ENCODE measurements around the gene SNRNP35. TPM values are rescaled to one million over a fixed set of nuclear protein-coding genes. Genes with fewer than 3 reads are reported as not detected.
"Not testable (repeated sequence)": the region's sequence is repeated elsewhere in the genome, so short reads cannot be mapped to it uniquely, and the experiment has no call there.

The SNRNP35 gene
- total RNA-seq, 2 experiments from 2014 or later, result 26.2 to 28.6 TPM

GRCh38 chr12:123506843-123507236, 48.9 kb downstream of the SNRNP35 start:
- POLR2A ChIA-PET, result no interaction called here
- Histone ChIP-seq H3K27me3 (ENCODE audit: control insufficient read depth in 1 of 2, insufficient read depth in 2 of 2, low read length in 2 of 2) (no peaks in the 10 kb centered on the region), H3K36me3 (ENCODE audit: insufficient read depth, low read length) (no peaks in the 10 kb centered on the region)

GRCh38 chr12:123512838-123513665, 55.1 kb downstream of the SNRNP35 start:
- DNase-seq (no peak), ATAC-seq (ENCODE audit: poor library complexity) (no peak)
- Histone ChIP-seq H3K9me3 (ENCODE audit: control insufficient read depth in 1 of 2, insufficient read depth in 1 of 2, low read length in 2 of 2) (peaks cover 0 to 3% of the 10 kb centered on the region in 2 experiments), H3K27ac (ENCODE audit: low read depth in 1 of 2, low read length in 2 of 2) (no peak overlapping the region), H3K27me3 (ENCODE audit: control insufficient read depth in 1 of 2, insufficient read depth in 2 of 2, low read length in 2 of 2) (no peaks in the 10 kb centered on the region), H3K4me3 (ENCODE audit: low read length) (no peak overlapping the region), H3K4me1 (ENCODE audit: insufficient read depth, low read length) (no peaks in the 10 kb centered on the region), H3K36me3 (ENCODE audit: insufficient read depth, low read length) (peaks cover 6% of the 10 kb centered on the region)
- intact Hi-C loops (cut with DNase I, micrococcal nuclease), result no loop called here
- H3K9me3 Mint-ChIP-seq, result no peaks in the 10 kb centered on the region
- no peaks in the 10 kb centered on the region for H3K27me3 Mint-ChIP-seq
- no peaks in the 10 kb centered on the region for H3K4me1 Mint-ChIP-seq (ENCODE audit: low read depth)
- no peak overlapping the region for H3K27ac Mint-ChIP-seq
- TF ChIP-seq CTCF (IDR thresholded peaks at IDR 0.05), result no peak
- H3K4me3 Mint-ChIP-seq, result no peak overlapping the region
- H3K36me3 Mint-ChIP-seq (ENCODE audit: low read depth), result peaks cover 11% of the 10 kb centered on the region
- CTCF ChIA-PET, result no interaction called here
- POLR2A ChIA-PET, result no interaction called here

More at GRCh38 chr12:123506843-123507236, 48.9 kb downstream of the SNRNP35 start:
- no peak overlapping the region for H3K27ac ChIP-seq (ENCODE audit: low read depth in 1 of 2, low read length in 2 of 2)
- intact Hi-C loops (cut with DNase I, micrococcal nuclease), result no loop called here
- no peaks in the 10 kb centered on the region for H3K9me3 ChIP-seq (ENCODE audit: control insufficient read depth in 1 of 2, insufficient read depth in 1 of 2, low read length in 2 of 2)
- Mint-ChIP-seq H3K36me3 (ENCODE audit: low read depth) (no peaks in the 10 kb centered on the region), H3K4me3 (no peak overlapping the region), H3K27ac (no peak overlapping the region), H3K9me3 (no peaks in the 10 kb centered on the region), H3K4me1 (ENCODE audit: low read depth) (no peaks in the 10 kb centered on the region), H3K27me3 (no peaks in the 10 kb centered on the region)
- no peak for TF ChIP-seq CTCF (IDR thresholded peaks at IDR 0.05)
- no peak for ATAC-seq (ENCODE audit: poor library complexity)
- DNase-seq, result no peak
- CTCF ChIA-PET, result no interaction called here
- no peak overlapping the region for H3K4me3 ChIP-seq (ENCODE audit: low read length)
- H3K4me1 ChIP-seq (ENCODE audit: insufficient read depth, low read length), result no peaks in the 10 kb centered on the region

GRCh38 chr12:123513805-123514204, 55.9 kb downstream of the SNRNP35 start:
- H3K27me3 Mint-ChIP-seq, result no peaks in the 10 kb centered on the region
- Histone ChIP-seq H3K36me3 (ENCODE audit: insufficient read depth, low read length) (peaks cover 8% of the 10 kb centered on the region), H3K27ac (ENCODE audit: low read depth in 1 of 2, low read length in 2 of 2) (no peak overlapping the region), H3K27me3 (ENCODE audit: control insufficient read depth in 1 of 2, insufficient read depth in 2 of 2, low read length in 2 of 2) (no peaks in the 10 kb centered on the region), H3K4me3 (ENCODE audit: low read length) (no peak overlapping the region), H3K9me3 (ENCODE audit: control insufficient read depth in 1 of 2, insufficient read depth in 1 of 2, low read length in 2 of 2) (peaks cover 0 to 3% of the 10 kb centered on the region in 2 experiments), H3K4me1 (ENCODE audit: insufficient read depth, low read length) (no peaks in the 10 kb centered on the region)
- ChIA-PET POLR2A (no interaction called here), CTCF (no interaction called here)
- no peak overlapping the region for H3K4me3 Mint-ChIP-seq
- DNase-seq (no peak), ATAC-seq (ENCODE audit: poor library complexity) (no peak)
- H3K4me1 Mint-ChIP-seq (ENCODE audit: low read depth), result no peaks in the 10 kb centered on the region
- intact Hi-C loops (cut with DNase I, micrococcal nuclease), result no loop called here
- no peak for TF ChIP-seq CTCF (IDR thresholded peaks at IDR 0.05)
- no peak overlapping the region for H3K27ac Mint-ChIP-seq
- H3K9me3 Mint-ChIP-seq, result no peaks in the 10 kb centered on the region
- H3K36me3 Mint-ChIP-seq (ENCODE audit: low read depth), result peaks cover 18% of the 10 kb centered on the region

- H3K27me3 Mint-ChIP-seq; CTCF ChIA-PET; H3K4me3 ChIP-seq (ENCODE audit: low read length); intact Hi-C loops (cut with DNase I, micrococcal nuclease); H3K27ac ChIP-seq (ENCODE audit: low read depth in 1 of 2, low read length in 2 of 2); POLR2A ChIA-PET; H3K4me3 Mint-ChIP-seq; H3K4me1 ChIP-seq (ENCODE audit: insufficient read depth, low read length); H3K27me3 ChIP-seq (ENCODE audit: control insufficient read depth in 1 of 2, insufficient read depth in 2 of 2, low read length in 2 of 2); H3K27ac Mint-ChIP-seq; H3K9me3 ChIP-seq (ENCODE audit: control insufficient read depth in 1 of 2, insufficient read depth in 1 of 2, low read length in 2 of 2); ATAC-seq (ENCODE audit: poor library complexity); DNase-seq; H3K9me3 Mint-ChIP-seq; H3K4me1 Mint-ChIP-seq (ENCODE audit: low read depth): not testable (repeated sequence)
- H3K36me3 ChIP-seq (ENCODE audit: insufficient read depth, low read length), result peaks cover 12% of the 10 kb centered on the region
- peaks cover 25% of the 10 kb centered on the region for H3K36me3 Mint-ChIP-seq (ENCODE audit: low read depth)
Observed at GRCh38 chr12:123514582-123515221, 56.8 kb downstream of the SNRNP35 start.

Measured in CD4-positive, alpha-beta T cell (primary cell).